ENCODE results near the gene SH3TC1. TPM values are rescaled to one million over a fixed set of nuclear protein-coding genes. Genes with fewer than 3 reads are reported as not detected.

The SH3TC1 gene
- total and polyA plus RNA-seq, 2 of the 13 experiments (the other 11 are each of a cell fraction or from before 2014, with no cell fraction given): 14.9 to 21.8 TPM

- 88% methylated on average over 8 of the region's 13 CpGs for WGBS (ENCODE audit: low lambda C conversion rate)
- Histone ChIP-seq H2AFZ (ENCODE audit: low read length) (no peak overlapping the region), H3K9ac (ENCODE audit: insufficient read depth, low read depth, low read length) (no peak overlapping the region), H3K36me3 (replicated peaks in 1 of 2; ENCODE audit: control insufficient read depth in 1 of 2, insufficient read depth in 2 of 2, low read length in 2 of 2) (peaks cover 19 to 47% of the 10 kb centered on the region in 2 experiments), H3K4me2 (ENCODE audit: low read depth, low read length) (no peak overlapping the region), H3K27ac (ENCODE audit: extremely low read length, insufficient read depth, low read length) (no peak overlapping the region), H3K79me2 (ENCODE audit: insufficient read depth, low read length) (no peaks in the 10 kb centered on the region), H3K4me3 (replicated peaks in 1 of 3; ENCODE audit: insufficient read depth in 1 of 3, low read depth in 2 of 3, low read length in 3 of 3) (no peak overlapping the region), H3K4me1 (ENCODE audit: insufficient read depth, low read length) (peaks cover 31% of the 10 kb centered on the region), H4K20me1 (ENCODE audit: insufficient read depth, low read length) (peaks cover 5% of the 10 kb centered on the region; the same call in 1 of the 2 replicates), H3K27me3 (ENCODE audit: control insufficient read depth in 1 of 2, insufficient read depth in 2 of 2, low read length in 2 of 2) (no peaks in the 10 kb centered on the region), H3K9me3 (ENCODE audit: low read length) (no peaks in the 10 kb centered on the region)
- intact Hi-C loops (cut with micrococcal nuclease; ENCODE audit: unreplicated experiment): no loop called here
- no peak for FAIRE-seq
- POLR2A ChIA-PET: no interaction called here
- ATAC-seq: no peak
- TF ChIP-seq ZNF652 (CRISPR knock-in tag; IDR thresholded peaks at IDR 0.05; ENCODE audit: borderline replicate concordance, low read depth) (no peak), POLR2G (IDR thresholded peaks at IDR 0.05; ENCODE audit: low read depth, low read length) (0 out of 2 replicates have a peak, but pooled peaks have one; percentile 29), AGO2 (optimal IDR thresholded peaks at IDR 0.05; ENCODE audit: low read depth, low read length) (peak; percentile 63)
- CTCF ChIA-PET (ENCODE audit: low intra/inter-chr PET ratio, low total read pairs): no interaction called here
- in situ Hi-C loops (cut with HindIII; ENCODE audit: extremely low pct_ligation_motif_present, low pct_unique_long_range_greater_than_20kb): no loop called here
- DNase-seq (ENCODE audit: low spot score): no peak
- no TSS peak for BruUV-seq (replicated peaks)
Observed at GRCh38 chr4:8235224-8235623, 36.1 kb downstream of the SH3TC1 start.

GRCh38 chr4:8235686-8236085 lies 36.6 kb downstream of the SH3TC1 start:
- in situ Hi-C loops (cut with HindIII; ENCODE audit: extremely low pct_ligation_motif_present, low pct_unique_long_range_greater_than_20kb): no loop called here
- no peak for ATAC-seq
- POLR2A ChIA-PET: no interaction called here

More at GRCh38 chr4:8235686-8236085, 36.6 kb downstream of the SH3TC1 start:
- Histone ChIP-seq H3K9me3 (ENCODE audit: low read length) (no peaks in the 10 kb centered on the region), H3K79me2 (ENCODE audit: insufficient read depth, low read length) (no peaks in the 10 kb centered on the region), H3K9ac (ENCODE audit: insufficient read depth, low read depth, low read length) (no peak overlapping the region), H3K27me3 (ENCODE audit: control insufficient read depth in 1 of 2, insufficient read depth in 2 of 2, low read length in 2 of 2) (no peaks in the 10 kb centered on the region), H3K27ac (ENCODE audit: extremely low read length, insufficient read depth, low read length) (no peak overlapping the region), H4K20me1 (ENCODE audit: insufficient read depth, low read length) (peaks cover 5% of the 10 kb centered on the region; the same call in 1 of the 2 replicates), H3K4me2 (ENCODE audit: low read depth, low read length) (no peak overlapping the region), H3K36me3 (replicated peaks in 1 of 2; ENCODE audit: control insufficient read depth in 1 of 2, insufficient read depth in 2 of 2, low read length in 2 of 2) (peaks cover 22 to 47% of the 10 kb centered on the region in 2 experiments), H3K4me1 (ENCODE audit: insufficient read depth, low read length) (peaks cover 31% of the 10 kb centered on the region), H2AFZ (ENCODE audit: low read length) (no peak overlapping the region), H3K4me3 (replicated peaks in 1 of 3; ENCODE audit: insufficient read depth in 1 of 3, low read depth in 2 of 3, low read length in 3 of 3) (no peak overlapping the region)
- TF ChIP-seq ZBTB21 (CRISPR knock-in tag; IDR thresholded peaks at IDR 0.05): no peak
- no peak for TF ChIP-seq ZBTB14 (CRISPR knock-in tag; IDR thresholded peaks at IDR 0.05)
- TF ChIP-seq ZNF629 (CRISPR knock-in tag; conservative IDR thresholded peaks at IDR 0.05): peak; percentile 68
- TF ChIP-seq ZFP36L1 (CRISPR knock-in tag; IDR thresholded peaks at IDR 0.05): no peak
- no peak for DNase-seq (ENCODE audit: low spot score)
- WGBS (ENCODE audit: low lambda C conversion rate): 100% methylated on average over 2 of the region's 12 CpGs
- intact Hi-C loops (cut with micrococcal nuclease; ENCODE audit: unreplicated experiment): no loop called here
- CTCF ChIA-PET (ENCODE audit: low intra/inter-chr PET ratio, low total read pairs): no interaction called here
- BruUV-seq (replicated peaks): no TSS peak
- no peak for FAIRE-seq

All from HepG2 (cell line).